Lower lobe of right lung (tissue), 2 donors: Measurements from ENCODE around the gene CEP72. TPM values are rescaled to one million over a fixed set of nuclear protein-coding genes. Genes with fewer than 3 reads are reported as not detected.
A peak's percentile ranks its signal among the peaks of the same experiment; 100 is the strongest.

Source experiments
- ATAC-seq, 2 donors: fragments of 200-7000 bp; cut with Tn5 transposase; one replicate each; pipeline ENCODE4 v1.9.1; 2020 to 2022; ENCODE audit warnings: mild to moderate bottlenecking in 2 of 2, moderate library complexity in 2 of 2
- DNase-seq: peaks from one replicate; pipeline ENCODE4 v3.0.0-alpha.2; 2020
- H3K27ac ChIP-seq: fragments of 200-600 bp; one replicate; pipeline ENCODE4 v1.8.0; 2022
- H3K27me3 ChIP-seq: fragments of 200-600 bp; one replicate; pipeline ENCODE4 v1.8.0; 2022; ENCODE audit warnings: low read depth
- H3K36me3 ChIP-seq: fragments of 200-600 bp; one replicate; pipeline ENCODE4 v1.8.0; 2022; ENCODE audit warnings: mild to moderate bottlenecking
- H3K4me1 ChIP-seq: fragments of 200-600 bp; one replicate; pipeline ENCODE4 v1.8.0; 2022
- H3K4me3 ChIP-seq: fragments of 200-600 bp; one replicate; pipeline ENCODE4 v1.8.0; 2022; ENCODE audit warnings: mild to moderate bottlenecking
- H3K9me3 ChIP-seq: fragments of 200-600 bp; one replicate; pipeline ENCODE4 v1.8.0; 2022
- CTCF ChIP-seq: fragments of 200-600 bp; IDR thresholded peaks from one replicate; pipeline ENCODE4 v1.8.0; 2022; ENCODE audit warnings: antibody characterized with exemption, mild to moderate bottlenecking
- intact Hi-C: fragments of 100-400 bp; cut with DNase I; formaldehyde crosslinking; loops from one replicate; pipeline ENCODE4 v1.11.0; 2022
- total RNA-seq: library from RNA; stranded (reverse); fragmentation: NEBNext Ultra II Directional; extraction: Animal tissue kit (Norgen Biotek cat#: 25700); gene quantifications from one replicate; pipeline ENCODE4 v1.2.1, GENCODE V29; 2021
- donor health status: DM: no; HTN: yes; CAD: no; lungs with severe emphysema.

Gene CEP72
- total RNA-seq, 1 donor from 2014 or later = 10.6 TPM

- Histone ChIP-seq H3K27ac (no peak overlapping the region), H3K36me3 (peaks cover 52% of the 10 kb centered on the region), H3K27me3 (no peaks in the 10 kb centered on the region), H3K4me1 (no peaks in the 10 kb centered on the region), H3K9me3 (no peaks in the 10 kb centered on the region), H3K4me3 (no peak overlapping the region)
- ATAC-seq = no peak
- intact Hi-C loops = no loop called here
- TF ChIP-seq CTCF = no peak
- DNase-seq = no peak
These were observed 11.4 kb downstream of the CEP72 start for GRCh38 chr5:623531-623930.

DNA sequence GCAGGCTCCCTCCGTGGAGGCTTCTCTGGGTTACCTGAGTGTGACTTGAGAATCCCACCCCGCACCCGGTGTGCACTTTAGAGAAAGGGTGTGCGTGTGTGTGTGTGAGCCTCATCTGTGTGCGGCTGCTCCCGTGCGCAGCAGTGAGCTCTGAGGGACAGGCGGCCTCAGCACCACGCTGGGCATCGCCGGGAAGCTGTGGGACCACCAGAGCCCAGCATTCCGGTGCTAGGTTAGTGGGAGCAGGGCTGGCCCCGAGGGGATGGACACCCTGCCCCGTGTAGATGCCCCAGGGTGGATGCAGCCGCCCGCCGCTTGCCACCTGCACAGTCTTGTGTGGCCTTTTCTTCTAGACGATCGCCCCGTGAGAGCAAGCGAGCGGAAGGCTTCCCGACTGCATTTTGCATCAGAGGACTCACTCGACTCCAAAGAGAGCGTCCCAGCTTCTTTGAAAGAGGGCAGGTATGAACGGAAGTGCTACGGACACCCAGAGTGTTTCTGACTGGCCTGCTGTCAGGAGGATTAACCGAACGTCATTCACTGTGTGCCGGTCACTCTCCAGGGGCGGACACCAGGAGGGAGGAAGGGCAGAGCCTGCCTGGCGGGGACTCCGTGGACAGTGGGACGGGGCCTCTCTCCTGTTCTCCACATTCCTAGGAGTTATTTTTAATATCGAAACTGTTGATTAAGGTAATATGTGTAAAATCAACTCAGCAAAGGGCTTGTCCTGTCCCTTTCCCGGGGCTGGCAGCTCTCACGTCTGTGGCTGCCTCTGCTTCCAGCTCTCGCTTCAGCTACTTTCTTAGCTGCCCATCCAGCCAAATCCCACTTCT is 12.2 kb downstream of the CEP72 start:
- Histone ChIP-seq H3K4me1 (no peaks in the 10 kb centered on the region), H3K9me3 (no peaks in the 10 kb centered on the region), H3K4me3 (no peak overlapping the region), H3K27me3 (no peaks in the 10 kb centered on the region), H3K27ac (no peak overlapping the region), H3K36me3 (peaks cover 46% of the 10 kb centered on the region)
- intact Hi-C loops = no loop called here
- ATAC-seq (no peak), DNase-seq (peak; percentile 43)
- TF ChIP-seq CTCF = no peak

DNA sequence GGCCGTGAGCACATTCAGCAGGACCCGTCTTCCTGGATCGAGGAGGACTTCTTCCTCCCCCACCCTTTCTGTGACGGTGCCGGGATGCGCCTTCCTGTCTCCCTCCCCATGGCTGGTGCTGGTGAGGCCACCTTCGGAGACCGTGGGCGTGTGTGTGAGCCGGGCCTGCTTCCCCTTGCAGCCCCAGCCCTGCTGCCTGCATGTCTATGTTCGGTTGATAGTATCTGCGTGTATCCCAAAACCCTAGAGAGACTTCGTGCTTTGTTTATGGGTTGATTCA is 12.8 kb downstream of the CEP72 start:
- Histone ChIP-seq H3K4me3 (no peak overlapping the region), H3K27ac (no peak overlapping the region), H3K4me1 (no peaks in the 10 kb centered on the region), H3K27me3 (no peaks in the 10 kb centered on the region), H3K36me3 (peaks cover 41% of the 10 kb centered on the region), H3K9me3 (no peaks in the 10 kb centered on the region)
- intact Hi-C loops = no loop called here
- ATAC-seq (no peak), DNase-seq (peak; percentile 28)
- TF ChIP-seq CTCF = no peak

GRCh38 chr5:625516-625915 is 13.4 kb downstream of the CEP72 start:
- no peak for TF ChIP-seq CTCF
- no peaks in the 10 kb centered on the region for H3K4me1 ChIP-seq
- DNase-seq = peak; percentile 23
- no peak for ATAC-seq
- H3K36me3 ChIP-seq = peaks cover 34% of the 10 kb centered on the region
- no peak overlapping the region for H3K27ac ChIP-seq
- intact Hi-C loops = no loop called here
- no peaks in the 10 kb centered on the region for H3K9me3 ChIP-seq
- H3K4me3 ChIP-seq = no peak overlapping the region
- H3K27me3 ChIP-seq = no peaks in the 10 kb centered on the region

DNA sequence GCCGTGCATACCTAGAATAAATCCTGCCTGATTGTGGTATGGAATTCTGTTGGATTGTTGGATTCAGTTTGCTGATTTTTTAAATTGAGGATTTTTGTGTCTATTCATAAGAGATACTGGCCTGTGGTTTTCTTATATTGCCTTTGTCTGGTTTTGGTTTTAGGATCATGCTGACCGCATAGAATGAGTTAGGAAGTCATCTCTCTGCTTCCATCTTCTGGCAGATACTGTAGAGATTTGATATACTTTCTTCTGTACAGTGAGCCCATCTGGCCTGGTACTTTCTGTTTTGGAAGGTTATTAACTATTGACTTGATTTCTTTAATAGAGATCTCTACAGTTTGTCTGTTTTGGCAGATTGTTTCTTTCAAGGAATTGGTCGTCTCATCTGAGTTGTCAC is 14.7 kb downstream of the CEP72 start:
- no peak for TF ChIP-seq CTCF
- Histone ChIP-seq H3K27me3 (no peaks in the 10 kb centered on the region), H3K4me1 (no peaks in the 10 kb centered on the region), H3K36me3 (peaks cover 27% of the 10 kb centered on the region), H3K27ac (no peak overlapping the region), H3K4me3 (no peak overlapping the region), H3K9me3 (no peaks in the 10 kb centered on the region)
- DNase-seq = no peak
- intact Hi-C loops = no loop called here
- no peak for ATAC-seq
